ENCODE results near the gene LPCAT3.

- TF ChIP-seq POLR2A (IDR thresholded peaks at IDR 0.05; ENCODE audit: borderline replicate concordance, extremely low read depth, insufficient read depth, insufficient read length) (no peak), EZH2phosphoT487 (IDR thresholded peaks at IDR 0.05; ENCODE audit: borderline replicate concordance) (no peak), SP1 (IDR thresholded peaks at IDR 0.05; ENCODE audit: low read depth) (no peak), CEBPB (IDR thresholded peaks at IDR 0.05; ENCODE audit: low read depth) (no peak)
- TF ChIP-seq, protein P1, sequence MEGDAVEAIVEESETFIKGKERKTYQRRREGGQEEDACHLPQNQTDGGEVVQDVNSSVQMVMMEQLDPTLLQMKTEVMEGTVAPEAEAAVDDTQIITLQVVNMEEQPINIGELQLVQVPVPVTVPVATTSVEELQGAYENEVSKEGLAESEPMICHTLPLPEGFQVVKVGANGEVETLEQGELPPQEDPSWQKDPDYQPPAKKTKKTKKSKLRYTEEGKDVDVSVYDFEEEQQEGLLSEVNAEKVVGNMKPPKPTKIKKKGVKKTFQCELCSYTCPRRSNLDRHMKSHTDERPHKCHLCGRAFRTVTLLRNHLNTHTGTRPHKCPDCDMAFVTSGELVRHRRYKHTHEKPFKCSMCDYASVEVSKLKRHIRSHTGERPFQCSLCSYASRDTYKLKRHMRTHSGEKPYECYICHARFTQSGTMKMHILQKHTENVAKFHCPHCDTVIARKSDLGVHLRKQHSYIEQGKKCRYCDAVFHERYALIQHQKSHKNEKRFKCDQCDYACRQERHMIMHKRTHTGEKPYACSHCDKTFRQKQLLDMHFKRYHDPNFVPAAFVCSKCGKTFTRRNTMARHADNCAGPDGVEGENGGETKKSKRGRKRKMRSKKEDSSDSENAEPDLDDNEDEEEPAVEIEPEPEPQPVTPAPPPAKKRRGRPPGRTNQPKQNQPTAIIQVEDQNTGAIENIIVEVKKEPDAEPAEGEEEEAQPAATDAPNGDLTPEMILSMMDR (IDR thresholded peaks at IDR 0.05 in 2 of 3, conservative IDR thresholded peaks at IDR 0.05 in 1 of 3; ENCODE audit: borderline replicate concordance in 1 of 3, insufficient read depth in 1 of 3, low read depth in 2 of 3, low read length in 2 of 3), result no peak
These were observed 16.2 kb downstream of the LPCAT3 start for GRCh38 chr12:7001921-7002591.

Measured in HCT116 (cell line).